Choroid plexus epithelial cell (primary cell): ENCODE data around the gene EXOC4.
A peak's percentile ranks its signal among the peaks of the same experiment; 100 is the strongest.

Experiments used
- DNase-seq: peaks from one replicate; pipeline ENCODE4 v3.0.0-alpha.2; 2010; ENCODE audit warnings: low read depth
- H3K4me3 ChIP-seq: 2 replicates; pipeline ENCODE4 v1.5.1; 2011; ENCODE audit warnings: low read depth, mild to moderate bottlenecking, control low read depth, low read length, moderate library complexity
- CTCF ChIP-seq: conservative IDR thresholded peaks from 2 replicates; pipeline ENCODE4 v1.5.1; 2011; ENCODE audit warnings: low read depth, mild to moderate bottlenecking, control low read depth, inconsistent platforms, low read length, moderate library complexity

Gene EXOC4

GRCh38 chr7:133971625-133972024 is 718.7 kb downstream of the EXOC4 start:
- TF ChIP-seq CTCF = no peak
- H3K4me3 ChIP-seq = no peak overlapping the region
- no peak for DNase-seq

GRCh38 chr7:133973710-133974109 is 720.8 kb downstream of the EXOC4 start:
- TF ChIP-seq CTCF = no peak
- H3K4me3 ChIP-seq = no peak overlapping the region
- no peak for DNase-seq

- no peak for TF ChIP-seq CTCF
- DNase-seq = no peak
- no peak overlapping the region for H3K4me3 ChIP-seq
Observed at GRCh38 chr7:133975130-133975529, 722.3 kb downstream of the EXOC4 start.

GRCh38 chr7:133976140-133976539 is 723.3 kb downstream of the EXOC4 start:
- DNase-seq = no peak
- no peak for TF ChIP-seq CTCF
- H3K4me3 ChIP-seq = no peak overlapping the region

- no peak overlapping the region for H3K4me3 ChIP-seq
- TF ChIP-seq CTCF = no peak
- DNase-seq = peak; percentile 5
Observed at GRCh38 chr7:133977409-133978274, 724.8 kb downstream of the EXOC4 start.

- no peak overlapping the region for H3K4me3 ChIP-seq
- peak; percentile 12 for DNase-seq
- TF ChIP-seq CTCF = no peak
Observed at GRCh38 chr7:133978502-133979295, 725.8 kb downstream of the EXOC4 start.
